ENCODE data around the gene MESD.

The MESD gene

DNA sequence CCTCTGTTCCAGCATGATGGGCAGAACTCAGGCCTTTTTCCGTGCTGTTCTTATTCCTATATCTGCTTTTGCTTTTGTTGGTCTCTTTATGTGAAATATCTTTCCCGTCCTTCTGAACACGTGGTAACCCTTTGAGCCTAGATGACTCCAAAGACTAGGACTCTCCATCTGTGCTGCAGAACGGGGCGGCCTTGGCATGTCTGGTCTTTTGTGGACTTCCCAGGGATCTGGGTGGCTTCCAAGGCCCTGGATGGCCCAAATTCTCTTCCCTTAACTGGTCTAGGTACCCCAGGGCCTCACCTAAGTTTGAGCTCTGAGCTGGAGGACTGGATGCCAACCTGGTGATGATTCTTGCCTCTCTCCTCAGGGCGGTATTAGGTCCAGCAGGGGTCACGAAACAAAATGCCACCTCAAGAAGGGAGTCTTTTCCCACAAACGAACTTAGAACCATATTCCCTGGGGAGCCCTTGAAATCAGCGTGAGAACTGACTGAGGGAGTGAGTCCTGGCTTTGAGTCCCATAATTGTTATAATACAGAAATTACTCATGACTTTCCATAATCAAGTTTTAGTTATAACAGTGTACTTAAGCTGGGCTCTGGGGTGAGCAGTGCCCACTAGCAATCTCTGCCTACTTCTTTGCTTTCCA, 25.0 kb upstream of the MESD start:
- Histone ChIP-seq H3K36me3 (ENCODE audit: insufficient read depth, insufficient read length, low read length) (no peaks in the 10 kb centered on the region), H3K27me3 (ENCODE audit: insufficient read depth, insufficient read length) (no peaks in the 10 kb centered on the region), H3K9me3 (ENCODE audit: insufficient read depth, low read length) (no peaks in the 10 kb centered on the region), H3K4me3 (ENCODE audit: insufficient read length, low read depth) (no peak overlapping the region), H3K9ac (ENCODE audit: insufficient read length, low read depth) (no peak overlapping the region), H3K4me1 (ENCODE audit: insufficient read depth, insufficient read length) (no peaks in the 10 kb centered on the region)
- no peak for DNase-seq (ENCODE audit: low read depth, low spot score)
- TF ChIP-seq ZNF274 (IDR thresholded peaks at IDR 0.05; ENCODE audit: low read depth, low read length), result no peak
- no peak for TF ChIP-seq YY1 (IDR thresholded peaks at IDR 0.05; ENCODE audit: insufficient read depth, insufficient read length)
- TF ChIP-seq SUZ12 (IDR thresholded peaks at IDR 0.05; ENCODE audit: extremely low read depth, insufficient read depth, insufficient read length), result no peak

DNA sequence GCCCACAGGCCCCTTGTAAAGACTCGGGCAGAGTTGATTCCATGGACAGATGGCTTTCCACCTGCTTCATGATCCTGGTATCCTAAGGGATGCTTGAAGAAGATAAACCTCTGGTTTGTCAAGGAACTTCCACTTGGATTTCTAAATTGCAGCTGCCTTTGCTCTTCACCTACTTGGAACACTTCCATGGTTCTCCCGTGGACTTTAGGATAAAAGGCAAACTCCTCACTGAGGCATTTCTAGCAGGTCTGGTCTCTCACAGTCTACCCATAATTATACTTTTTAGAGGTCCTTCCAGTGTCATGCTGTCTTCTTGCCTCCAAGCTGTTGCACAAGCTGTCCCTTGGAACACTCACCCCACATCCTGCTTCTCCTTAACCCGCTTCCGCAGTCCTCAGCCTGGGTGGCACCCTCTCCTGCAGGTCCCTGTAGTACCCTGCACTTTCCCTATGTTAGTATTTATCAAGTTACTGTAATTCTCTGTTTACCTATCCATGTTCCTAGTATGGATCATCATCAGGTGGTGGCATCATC, 23.8 kb upstream of the MESD start:
- no peaks in the 10 kb centered on the region for H3K27me3 ChIP-seq (ENCODE audit: insufficient read depth, insufficient read length)
- no peaks in the 10 kb centered on the region for H3K4me1 ChIP-seq (ENCODE audit: insufficient read depth, insufficient read length)
- H3K36me3 ChIP-seq (ENCODE audit: insufficient read depth, insufficient read length, low read length), result no peaks in the 10 kb centered on the region
- no peak overlapping the region for H3K4me3 ChIP-seq (ENCODE audit: insufficient read length, low read depth)
- H3K9ac ChIP-seq (ENCODE audit: insufficient read length, low read depth), result no peak overlapping the region
- TF ChIP-seq SUZ12 (IDR thresholded peaks at IDR 0.05; ENCODE audit: extremely low read depth, insufficient read depth, insufficient read length) (no peak), ZNF274 (IDR thresholded peaks at IDR 0.05; ENCODE audit: low read depth, low read length) (no peak), YY1 (IDR thresholded peaks at IDR 0.05; ENCODE audit: insufficient read depth, insufficient read length) (no peak)
- DNase-seq (ENCODE audit: low read depth, low spot score), result no peak
- H3K9me3 ChIP-seq (ENCODE audit: insufficient read depth, low read length), result no peaks in the 10 kb centered on the region

GRCh38 chr15:81012588-81012987, 23.0 kb upstream of the MESD start:
- Histone ChIP-seq H3K4me1 (ENCODE audit: insufficient read depth, insufficient read length) (no peaks in the 10 kb centered on the region), H3K4me3 (ENCODE audit: insufficient read length, low read depth) (no peak overlapping the region), H3K9ac (ENCODE audit: insufficient read length, low read depth) (no peak overlapping the region), H3K36me3 (ENCODE audit: insufficient read depth, insufficient read length, low read length) (no peaks in the 10 kb centered on the region), H3K9me3 (ENCODE audit: insufficient read depth, low read length) (no peaks in the 10 kb centered on the region), H3K27me3 (ENCODE audit: insufficient read depth, insufficient read length) (no peaks in the 10 kb centered on the region)
- TF ChIP-seq ZNF274 (IDR thresholded peaks at IDR 0.05; ENCODE audit: low read depth, low read length) (no peak), SUZ12 (IDR thresholded peaks at IDR 0.05; ENCODE audit: extremely low read depth, insufficient read depth, insufficient read length) (no peak), YY1 (IDR thresholded peaks at IDR 0.05; ENCODE audit: insufficient read depth, insufficient read length) (no peak)
- DNase-seq (ENCODE audit: low read depth, low spot score), result no peak

GRCh38 chr15:81011593-81011992, 22.0 kb upstream of the MESD start:
- no peak overlapping the region for H3K9ac ChIP-seq (ENCODE audit: insufficient read length, low read depth)
- no peak for DNase-seq (ENCODE audit: low read depth, low spot score)
- no peaks in the 10 kb centered on the region for H3K36me3 ChIP-seq (ENCODE audit: insufficient read depth, insufficient read length, low read length)
- no peak for TF ChIP-seq SUZ12 (IDR thresholded peaks at IDR 0.05; ENCODE audit: extremely low read depth, insufficient read depth, insufficient read length)
- no peak for TF ChIP-seq YY1 (IDR thresholded peaks at IDR 0.05; ENCODE audit: insufficient read depth, insufficient read length)
- no peak for TF ChIP-seq ZNF274 (IDR thresholded peaks at IDR 0.05; ENCODE audit: low read depth, low read length)
- H3K27me3 ChIP-seq (ENCODE audit: insufficient read depth, insufficient read length), result no peaks in the 10 kb centered on the region
- no peaks in the 10 kb centered on the region for H3K4me1 ChIP-seq (ENCODE audit: insufficient read depth, insufficient read length)
- H3K4me3 ChIP-seq (ENCODE audit: insufficient read length, low read depth), result no peak overlapping the region
- H3K9me3 ChIP-seq (ENCODE audit: insufficient read depth, low read length), result no peaks in the 10 kb centered on the region

DNA sequence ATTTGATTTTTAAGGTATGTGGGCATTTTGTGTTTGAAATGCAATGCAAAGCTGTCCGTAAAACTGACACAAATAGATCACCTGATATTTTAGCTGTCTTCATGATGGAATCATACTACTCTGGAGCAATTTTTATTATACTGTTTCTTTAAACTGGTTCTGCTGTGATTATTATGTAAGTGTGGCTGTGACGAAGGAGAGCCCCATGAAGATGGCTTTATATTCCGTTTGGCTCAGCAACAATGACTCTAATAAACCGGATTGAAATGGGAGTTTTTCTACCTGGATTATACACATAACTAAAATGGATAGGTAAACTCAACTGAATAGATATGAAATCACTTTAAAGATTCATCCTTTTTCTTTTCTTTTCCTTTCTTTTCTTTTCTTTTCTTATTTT, 20.5 kb upstream of the MESD start:
- no peaks in the 10 kb centered on the region for H3K9me3 ChIP-seq (ENCODE audit: insufficient read depth, low read length)
- no peaks in the 10 kb centered on the region for H3K27me3 ChIP-seq (ENCODE audit: insufficient read depth, insufficient read length)
- peaks cover 2% of the 10 kb centered on the region for H3K36me3 ChIP-seq (ENCODE audit: insufficient read depth, insufficient read length, low read length)
- no peaks in the 10 kb centered on the region for H3K4me1 ChIP-seq (ENCODE audit: insufficient read depth, insufficient read length)
- no peak for DNase-seq (ENCODE audit: low read depth, low spot score)
- no peak overlapping the region for H3K4me3 ChIP-seq (ENCODE audit: insufficient read length, low read depth)
- TF ChIP-seq SUZ12 (IDR thresholded peaks at IDR 0.05; ENCODE audit: extremely low read depth, insufficient read depth, insufficient read length) (no peak), ZNF274 (IDR thresholded peaks at IDR 0.05; ENCODE audit: low read depth, low read length) (no peak), YY1 (IDR thresholded peaks at IDR 0.05; ENCODE audit: insufficient read depth, insufficient read length) (no peak)
- no peak overlapping the region for H3K9ac ChIP-seq (ENCODE audit: insufficient read length, low read depth)

GRCh38 chr15:81008312-81008711, 18.7 kb upstream of the MESD start:
- Histone ChIP-seq H3K4me1 (ENCODE audit: insufficient read depth, insufficient read length) (no peaks in the 10 kb centered on the region), H3K9me3 (ENCODE audit: insufficient read depth, low read length) (no peaks in the 10 kb centered on the region), H3K27me3 (ENCODE audit: insufficient read depth, insufficient read length) (no peaks in the 10 kb centered on the region), H3K36me3 (ENCODE audit: insufficient read depth, insufficient read length, low read length) (peaks cover 16% of the 10 kb centered on the region), H3K4me3 (ENCODE audit: insufficient read length, low read depth) (no peak overlapping the region), H3K9ac (ENCODE audit: insufficient read length, low read depth) (no peak overlapping the region)
- no peak for DNase-seq (ENCODE audit: low read depth, low spot score)
- TF ChIP-seq ZNF274 (IDR thresholded peaks at IDR 0.05; ENCODE audit: low read depth, low read length), result no peak
- no peak for TF ChIP-seq SUZ12 (IDR thresholded peaks at IDR 0.05; ENCODE audit: extremely low read depth, insufficient read depth, insufficient read length)
- TF ChIP-seq YY1 (IDR thresholded peaks at IDR 0.05; ENCODE audit: insufficient read depth, insufficient read length), result no peak

DNA sequence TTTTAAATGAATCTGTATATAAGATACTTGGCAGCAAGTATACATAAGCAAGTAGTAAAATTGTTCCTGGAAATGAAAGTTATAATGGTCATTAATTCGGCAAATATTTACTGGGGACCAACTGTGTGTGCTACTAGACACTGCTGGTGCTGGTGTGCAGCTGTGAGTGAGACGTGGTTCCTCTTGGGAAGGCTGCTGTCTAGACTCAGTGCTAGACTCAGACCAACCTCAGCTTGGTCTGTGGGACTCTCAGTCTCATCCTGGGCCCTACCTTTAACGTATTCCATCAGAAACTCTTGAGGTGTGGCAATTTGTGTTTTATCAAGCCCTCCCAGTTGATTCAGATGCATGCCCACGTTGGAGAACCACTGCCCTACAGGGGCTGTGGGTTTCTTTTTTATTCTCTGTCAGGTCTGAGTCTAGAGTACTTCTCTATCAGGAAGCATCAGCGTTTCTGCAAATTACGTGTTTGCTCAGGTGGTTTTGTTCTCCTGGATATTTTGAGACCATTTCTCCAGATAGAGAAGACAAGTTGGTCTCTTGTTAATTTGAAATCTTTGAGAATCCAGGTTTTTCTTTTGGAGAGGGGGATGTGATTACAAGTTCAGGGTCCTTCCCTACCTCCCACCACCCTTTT, 17.9 kb upstream of the MESD start:
- no peak for TF ChIP-seq SUZ12 (IDR thresholded peaks at IDR 0.05; ENCODE audit: extremely low read depth, insufficient read depth, insufficient read length)
- no peak for TF ChIP-seq ZNF274 (IDR thresholded peaks at IDR 0.05; ENCODE audit: low read depth, low read length)
- TF ChIP-seq YY1 (IDR thresholded peaks at IDR 0.05; ENCODE audit: insufficient read depth, insufficient read length), result no peak
- peaks cover 4% of the 10 kb centered on the region for H3K4me1 ChIP-seq (ENCODE audit: insufficient read depth, insufficient read length)
- no peak overlapping the region for H3K4me3 ChIP-seq (ENCODE audit: insufficient read length, low read depth)
- H3K9ac ChIP-seq (ENCODE audit: insufficient read length, low read depth), result no peak overlapping the region
- no peak for DNase-seq (ENCODE audit: low read depth, low spot score)
- H3K36me3 ChIP-seq (ENCODE audit: insufficient read depth, insufficient read length, low read length), result peaks cover 23% of the 10 kb centered on the region
- no peaks in the 10 kb centered on the region for H3K27me3 ChIP-seq (ENCODE audit: insufficient read depth, insufficient read length)
- no peaks in the 10 kb centered on the region for H3K9me3 ChIP-seq (ENCODE audit: insufficient read depth, low read length)

Measured in NT2/D1 (cell line).